IMR-90 (cell line): Measurements from ENCODE around the gene NBPF1. TPM values are rescaled to one million over a fixed set of nuclear protein-coding genes. Genes with fewer than 3 reads are reported as not detected.
"Not testable (repeated sequence)": the region's sequence is repeated elsewhere in the genome, so short reads cannot be mapped to it uniquely, and the experiment has no call there.

ENCODE experiments used
- ATAC-seq: fragments of 200-7000 bp; cut with Tn5 transposase; 2 replicates; pipeline ENCODE4 v1.9.1; 2020; ENCODE audit warnings: low read depth, mild to moderate bottlenecking, moderate library complexity
- BruUV-seq: library from RNA; stranded (reverse); fragments of 400-500 nt; replicated peaks from 2 replicates; lab custom pipeline; 2021; lab: Mats Ljungman, UMichigan
- CTCF ChIA-PET: fragments of 300-600 bp; formaldehyde crosslinking; extraction: SDS; loops from one replicate; lab custom pipeline; 2021; ENCODE audit warnings: antibody characterized with exemption; lab: Yijun Ruan, JAX
- POLR2A ChIA-PET: fragments of 300-600 bp; sonication (Branson Sonifier 250); formaldehyde crosslinking; loops from one replicate; lab custom pipeline; 2022; ENCODE audit warnings: antibody characterized with exemption; ENCODE audit not compliant: unreplicated experiment; lab: Charles Lee
- DNase-seq: peaks from one replicate; pipeline ENCODE4 v3.0.0; 2013
- H2AFZ ChIP-seq: replicated peaks from 2 replicates; pipeline ENCODE3; 2013; ENCODE audit warnings: low read length, mild to moderate bottlenecking; ENCODE audit not compliant: poor library complexity
- H2AK5ac ChIP-seq: 2 replicates; pipeline ENCODE4 v1.6.1; 2013; ENCODE audit warnings: low read depth, low read length, inconsistent platforms
- H2AK9ac ChIP-seq: replicated peaks from 2 replicates; pipeline ENCODE3; 2013; ENCODE audit warnings: mild to moderate bottlenecking, low read depth, low read length, moderate library complexity; ENCODE audit not compliant: poor library complexity
- H2BK120ac ChIP-seq: 2 replicates; pipeline ENCODE4 v1.6.1; 2013; ENCODE audit warnings: low read depth, low read length, inconsistent platforms
- H2BK15ac ChIP-seq: 3 replicates; pipeline ENCODE4 v1.6.1; 2013; ENCODE audit warnings: low read depth, low read length, inconsistent platforms
- H2BK20ac ChIP-seq: 2 replicates; pipeline ENCODE4 v1.6.1; 2013; ENCODE audit warnings: low read depth, mild to moderate bottlenecking, inconsistent platforms, low read length, moderate library complexity
- H2BK5ac ChIP-seq: 2 replicates; pipeline ENCODE4 v1.6.1; 2013; ENCODE audit warnings: mild to moderate bottlenecking, low read depth, low read length, inconsistent platforms; ENCODE audit not compliant: poor library complexity, severe bottlenecking
- H3K14ac ChIP-seq: replicated peaks from 2 replicates; pipeline ENCODE4 v1.6.1; 2013; ENCODE audit warnings: low read depth, low read length, inconsistent platforms
- H3K18ac ChIP-seq: 2 replicates; pipeline ENCODE4 v1.6.1; 2013; ENCODE audit warnings: low read depth, low read length, control low read depth
- H3K23ac ChIP-seq: 2 replicates; pipeline ENCODE4 v1.6.1; 2013; ENCODE audit warnings: low read depth, low read length, inconsistent platforms
- H3K27ac ChIP-seq: 2 replicates; pipeline ENCODE4 v1.5.1; 2013; ENCODE audit warnings: mild to moderate bottlenecking, control low read depth, low read length; ENCODE audit not compliant: insufficient read depth
- H3K27me3 ChIP-seq: 2 replicates; pipeline ENCODE4 v1.6.1; 2013; ENCODE audit warnings: low read length; ENCODE audit not compliant: control insufficient read depth, insufficient read depth
- H3K36me3 ChIP-seq: 2 replicates; pipeline ENCODE4 v1.6.1; 2013; ENCODE audit warnings: low read length, mixed read lengths; ENCODE audit not compliant: control insufficient read depth, insufficient read depth
- H3K4ac ChIP-seq: 2 replicates; pipeline ENCODE4 v1.6.1; 2013; ENCODE audit warnings: low read depth, low read length, inconsistent platforms
- H3K4me1 ChIP-seq: 2 replicates; pipeline ENCODE4 v1.6.1; 2013; ENCODE audit warnings: low read length, mixed read lengths; ENCODE audit not compliant: control insufficient read depth, insufficient read depth
- H3K4me2 ChIP-seq: 2 replicates; pipeline ENCODE4 v1.6.1; 2013; ENCODE audit warnings: low read depth, mild to moderate bottlenecking, control low read depth, low read length, moderate library complexity
- H3K4me3 ChIP-seq: 2 replicates; pipeline ENCODE4 v1.5.1; 2013; ENCODE audit warnings: low read depth, mild to moderate bottlenecking, control low read depth, low read length, moderate library complexity; ENCODE audit not compliant: insufficient read depth
- H3K56ac ChIP-seq: 2 replicates; pipeline ENCODE4 v1.6.1; 2013; ENCODE audit warnings: low read length, inconsistent platforms; ENCODE audit not compliant: insufficient read depth; ENCODE audit errors: extremely low read depth
- H3K79me1 ChIP-seq, 2 experiments: 2 replicates each; pipeline ENCODE4 v1.6.1; 2013; ENCODE audit warnings: low read length in 2 of 2, inconsistent platforms in 1 of 2, low read depth in 1 of 2
- H3K9ac ChIP-seq: 2 replicates; pipeline ENCODE4 v1.6.1; 2013; ENCODE audit warnings: low read depth, low read length, control low read depth
- H3K9me1 ChIP-seq: 2 replicates; pipeline ENCODE4 v1.6.1; 2013; ENCODE audit warnings: low read length, inconsistent platforms; ENCODE audit not compliant: insufficient read depth
- H3K9me3 ChIP-seq: 2 replicates; pipeline ENCODE4 v1.6.1; 2013; ENCODE audit warnings: low read length; ENCODE audit not compliant: control insufficient read depth, insufficient read depth
- H4K20me1 ChIP-seq: 2 replicates; pipeline ENCODE4 v1.6.1; 2013; ENCODE audit warnings: low read length, inconsistent platforms; ENCODE audit not compliant: insufficient read depth
- H4K5ac ChIP-seq: 2 replicates; pipeline ENCODE4 v1.6.1; 2013; ENCODE audit warnings: mild to moderate bottlenecking, low read depth, low read length, control low read depth
- H4K8ac ChIP-seq, 2 experiments: 2 replicates each; pipeline ENCODE4 v1.6.1; 2013; ENCODE audit warnings: low read depth in 2 of 2, low read length in 2 of 2, control low read depth in 1 of 2, inconsistent platforms in 1 of 2
- H4K91ac ChIP-seq: 2 replicates; pipeline ENCODE4 v1.6.1; 2013; ENCODE audit warnings: low read depth, low read length, inconsistent platforms; ENCODE audit not compliant: insufficient read depth
- WGBS, 2 experiments: methylation state at CpG; one replicate each; pipeline versions ENCODE4 v1.1.5 to v1.1.7; 2013; ENCODE audit warnings: missing lambda C conversion rate in 2 of 2; ENCODE audit not compliant: insufficient read length in 1 of 2; ENCODE audit errors: extremely low coverage in 2 of 2; 5-methylcytosine and 5-hydroxymethylcytosine counted together
- dilution Hi-C: fragments of 300-500 bp; cut with HindIII; formaldehyde crosslinking; loops from one replicate; pipeline ENCODE4 v1.14.3; 2018; ENCODE audit warnings: low sequenced_read_pairs; ENCODE audit not compliant: unreplicated experiment
- in situ Hi-C: fragments of 300-500 bp; cut with MboI; formaldehyde crosslinking; loops from 3 replicates; pipeline ENCODE4 v1.14.3; 2019; ENCODE audit warnings: low sequenced_read_pairs, inconsistent platforms, mixed read lengths
- intact Hi-C: fragments of 100-400 bp; cut with micrococcal nuclease; formaldehyde crosslinking; loops from 2 replicates; pipeline ENCODE4 v1.10.0; 2022
- polyA plus RNA-seq, 3 experiments: library from polyadenylated mRNA; depleted of rRNA; stranded (reverse); fragments of >200 nt; gene quantifications; 2 replicates each; pipeline ENCODE4 v1.2.3, GENCODE V29; 2012; ENCODE audit warnings: low replicate concordance in 1 of 3
- total RNA-seq: library from RNA; depleted of rRNA; stranded (reverse); fragments of >200 nt; gene quantifications from 2 replicates; pipeline ENCODE4 v1.2.3, GENCODE V29; 2012

NBPF1 gene
- total and polyA plus RNA-seq, 2 of the 4 experiments (the other 2 are of a cell fraction), result 18.8 to 25.3 TPM

GRCh38 chr1:16535898-16536297 lies 77.5 kb downstream of the NBPF1 start:
- intact Hi-C loops, CTCF ChIA-PET, H3K9me3 ChIP-seq, H3K36me3 ChIP-seq, BruUV-seq, H3K14ac ChIP-seq, H3K9ac ChIP-seq, H2BK120ac ChIP-seq, H3K4me2 ChIP-seq, POLR2A ChIA-PET, H3K27ac ChIP-seq, H3K23ac ChIP-seq, H4K91ac ChIP-seq, H2AFZ ChIP-seq, H2AK9ac ChIP-seq, H2BK5ac ChIP-seq, H3K4me3 ChIP-seq, H3K4me1 ChIP-seq, ATAC-seq, H4K20me1 ChIP-seq, H2AK5ac ChIP-seq, H3K9me1 ChIP-seq, DNase-seq, H2BK20ac ChIP-seq, H3K18ac ChIP-seq, H3K79me1 ChIP-seq, dilution Hi-C loops, H3K4ac ChIP-seq, H4K5ac ChIP-seq, H2BK15ac ChIP-seq, H4K8ac ChIP-seq, H3K56ac ChIP-seq, in situ Hi-C loops: not testable (repeated sequence)
- H3K27me3 ChIP-seq, result peaks cover 18% of the 10 kb centered on the region
- WGBS, 2 experiments, result no CpG with 5 or more reads among the region's 22 CpGs

DNA sequence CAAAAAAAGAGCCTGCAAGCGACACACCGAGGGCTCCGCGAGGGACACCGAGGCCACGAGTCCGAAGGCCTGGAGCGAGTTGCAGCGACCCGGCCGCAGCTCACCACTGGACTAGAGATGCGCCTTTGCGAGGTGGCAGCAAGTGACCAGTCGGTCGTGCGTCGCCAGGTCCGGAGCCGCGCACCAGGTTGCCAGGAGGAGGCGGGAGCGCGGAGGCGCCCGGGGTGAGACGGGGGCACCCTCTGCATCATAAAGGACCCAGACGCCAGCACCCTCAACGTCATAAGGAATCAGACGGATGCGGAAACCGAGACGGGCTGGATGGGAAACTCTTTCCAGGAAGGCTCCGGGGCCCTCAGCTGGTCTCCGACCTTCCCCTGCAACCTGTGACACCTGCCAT lies 77.9 kb downstream of the NBPF1 start:
- Histone ChIP-seq H3K27me3 (peaks cover 18% of the 10 kb centered on the region), H3K4me3 (peak overlapping the region; percentile 41; the same call in 1 of the 2 replicates)
- H4K20me1 ChIP-seq, H3K4me2 ChIP-seq, H3K18ac ChIP-seq, H4K91ac ChIP-seq, H3K36me3 ChIP-seq, H2BK120ac ChIP-seq, H2BK15ac ChIP-seq, BruUV-seq, in situ Hi-C loops, H4K5ac ChIP-seq, DNase-seq, H2AK9ac ChIP-seq, H2AFZ ChIP-seq, H3K27ac ChIP-seq, intact Hi-C loops, H2AK5ac ChIP-seq, H2BK5ac ChIP-seq, H2BK20ac ChIP-seq, H4K8ac ChIP-seq, H3K23ac ChIP-seq, POLR2A ChIA-PET, H3K4ac ChIP-seq, H3K4me1 ChIP-seq, H3K79me1 ChIP-seq, H3K14ac ChIP-seq, H3K56ac ChIP-seq, dilution Hi-C loops, CTCF ChIA-PET, H3K9me1 ChIP-seq, H3K9ac ChIP-seq, H3K9me3 ChIP-seq: not testable (repeated sequence)
- peak; percentile 24 for ATAC-seq
- WGBS, 2 experiments, result no CpG with 5 or more reads among the region's 34 CpGs
